HCT116 (cell line): ENCODE data around the gene KPNB1.

ENCODE experiments used
- POLR2AphosphoS5 ChIP-seq: IDR thresholded peaks from 2 replicates; pipeline ENCODE4 v1.6.1; 2011; ENCODE audit warnings: mild to moderate bottlenecking, low read depth, low read length, moderate library complexity
- SIN3A ChIP-seq: IDR thresholded peaks from 2 replicates; pipeline ENCODE4 v1.6.1; 2012; ENCODE audit warnings: low read depth
- SP1 ChIP-seq: IDR thresholded peaks from 2 replicates; pipeline ENCODE4 v1.6.1; 2012; ENCODE audit warnings: low read depth

DNA sequence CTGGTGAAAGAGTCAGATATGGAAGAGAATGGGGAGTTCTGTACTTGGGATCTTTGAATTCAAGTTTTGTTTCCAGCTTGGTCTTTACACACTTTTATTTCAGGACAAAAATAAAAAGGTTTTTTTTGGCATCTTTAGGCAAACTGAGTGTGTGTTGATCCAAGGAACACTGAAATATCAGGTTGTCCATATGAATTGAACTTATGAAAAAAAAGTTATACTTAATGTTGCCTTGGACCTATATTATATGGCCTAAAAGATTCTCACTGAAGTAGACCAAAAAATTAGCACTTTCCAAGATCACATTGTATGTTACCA, 14.9 kb downstream of the KPNB1 start:
- TF ChIP-seq SP1 (no peak), SIN3A (peak; percentile 10; the same call in 1 of the 2 replicates), POLR2AphosphoS5 (no peak)
